Esophagus (tissue), 2 donors: ENCODE measurements around the gene AGXT. TPM values are rescaled to one million over a fixed set of nuclear protein-coding genes. Genes with fewer than 3 reads are reported as not detected.

Experiments used
- H3K27ac ChIP-seq, 2 donors: one replicate each; pipeline ENCODE4 v1.5.1; 2013; ENCODE audit warnings: low read depth in 2 of 2, mild to moderate bottlenecking in 2 of 2, inconsistent platforms in 1 of 2, low read length in 1 of 2, moderate library complexity in 1 of 2
- H3K27me3 ChIP-seq, 2 donors: one replicate each; pipeline ENCODE4 v1.6.1; 2013; ENCODE audit warnings: low read length in 2 of 2, control low read depth in 1 of 2, mild to moderate bottlenecking in 1 of 2; ENCODE audit not compliant: insufficient read depth in 2 of 2, control insufficient read depth in 1 of 2
- H3K36me3 ChIP-seq, 2 donors: one replicate each; pipeline ENCODE4 v1.6.1; 2013; ENCODE audit warnings: low read length in 1 of 2; ENCODE audit not compliant: control insufficient read depth in 2 of 2, insufficient read depth in 2 of 2
- H3K4me1 ChIP-seq, 2 donors: one replicate each; pipeline ENCODE4 v1.6.1; 2013; ENCODE audit warnings: low read length in 1 of 2; ENCODE audit not compliant: control insufficient read depth in 2 of 2, insufficient read depth in 2 of 2
- H3K4me3 ChIP-seq, 2 donors: one replicate each; pipeline ENCODE4 v1.5.1; 2013; ENCODE audit warnings: low read length in 2 of 2, mild to moderate bottlenecking in 2 of 2, low read depth in 1 of 2, moderate library complexity in 1 of 2
- H3K9me3 ChIP-seq, 2 donors: one replicate each; pipeline ENCODE4 v1.6.1; 2013; ENCODE audit warnings: mild to moderate bottlenecking in 2 of 2, low read depth in 1 of 2, low read length in 1 of 2, moderate library complexity in 1 of 2; ENCODE audit not compliant: control insufficient read depth in 2 of 2, insufficient read depth in 1 of 2
- WGBS, 2 donors: extraction: QIAGEN DNeasy Blood & Tissue Kit; methylation state at CpG; one replicate each; pipeline ENCODE4 v1.1.7; 2013; 5-methylcytosine and 5-hydroxymethylcytosine counted together
- polyA plus RNA-seq, 2 donors: library from polyadenylated mRNA; stranded (reverse); fragments of 200-250 nt; gene quantifications; one replicate each; pipeline ENCODE4 v1.2.3, GENCODE V29; 2013
- donor health status: healthy with polysubstance abuse.
- donor health status: Bipolar disorder and iron deficiency.

Gene AGXT
- polyA plus RNA-seq, 2 donors, result not detected

GRCh38 chr2:240896871-240897692 is 28.5 kb downstream of the AGXT start:
- WGBS, 2 donors, result 45 to 60% methylated on average over 23 of the region's 23 CpGs
- H3K27ac ChIP-seq, result peak overlapping the region; percentile 95 to 99
- H3K36me3 ChIP-seq, result peaks cover 0 to 11% of the 10 kb centered on the region in 2 donors
- no peaks in the 10 kb centered on the region for H3K9me3 ChIP-seq
- peaks cover 8 to 36% of the 10 kb centered on the region in 2 donors for H3K4me1 ChIP-seq
- peak overlapping the region; percentile 23 to 82 for H3K4me3 ChIP-seq
- H3K27me3 ChIP-seq, result no peaks in the 10 kb centered on the region

DNA sequence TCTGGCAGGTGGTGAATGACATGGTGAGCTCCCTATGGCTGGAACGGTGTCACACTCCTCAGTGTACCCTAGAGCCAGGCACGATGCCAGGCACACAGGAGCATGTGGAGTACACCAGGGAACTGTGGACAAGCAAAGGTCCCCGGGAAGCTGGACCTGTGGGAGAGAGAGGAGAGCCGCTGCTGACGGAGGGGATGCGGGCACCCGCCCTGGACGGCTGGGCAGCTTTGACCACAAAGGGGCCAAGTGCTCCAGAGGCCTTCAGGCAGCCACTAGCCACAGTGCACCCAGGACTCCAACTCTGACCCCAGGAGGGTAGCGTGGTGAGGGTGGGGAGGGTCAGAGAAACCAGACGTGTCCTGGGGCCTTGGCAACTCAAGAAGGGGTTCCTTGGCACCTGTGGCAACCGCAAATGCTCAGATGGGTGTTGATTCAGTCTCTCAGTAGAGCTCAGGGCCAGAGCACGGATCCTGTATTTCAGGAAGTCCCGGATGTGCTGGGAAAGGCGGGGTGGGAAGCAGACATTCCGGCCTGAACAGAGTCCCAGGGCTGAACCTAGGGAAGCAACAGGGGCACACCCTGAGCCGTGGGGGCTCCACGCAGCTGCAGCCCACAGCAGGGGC is 29.6 kb downstream of the AGXT start:
- 41 to 54% methylated on average over 17 of the region's 17 CpGs for WGBS, 2 donors
- H3K36me3 ChIP-seq, result peaks cover 0 to 11% of the 10 kb centered on the region in 2 donors
- peak overlapping the region; percentile 19 to 29 for H3K4me3 ChIP-seq

GRCh38 chr2:240898731-240899467 is 30.3 kb downstream of the AGXT start:
- Histone ChIP-seq H3K9me3 (no peaks in the 10 kb centered on the region), H3K4me1 (peaks cover 8 to 36% of the 10 kb centered on the region in 2 donors), H3K36me3 (peaks cover 0 to 11% of the 10 kb centered on the region in 2 donors), H3K27me3 (no peaks in the 10 kb centered on the region), H3K27ac (peak overlapping the region; percentile 95 to 99), H3K4me3 (peak overlapping the region; percentile 19 to 29)
- WGBS, 2 donors, result 56 to 69% methylated on average over 23 of the region's 23 CpGs

More for the DNA sequence above, 29.6 kb downstream of the AGXT start:
- Histone ChIP-seq H3K9me3 (no peaks in the 10 kb centered on the region), H3K27me3 (no peaks in the 10 kb centered on the region), H3K4me1 (peaks cover 8 to 36% of the 10 kb centered on the region in 2 donors), H3K27ac (peak overlapping the region; percentile 95 to 99)

GRCh38 chr2:240899468-240899865 is 30.8 kb downstream of the AGXT start:
- WGBS, 2 donors, result 90% methylated on average over 19 of the region's 19 CpGs
- Histone ChIP-seq H3K27ac (peak overlapping the region in 1 of 2 donors; percentile 99), H3K36me3 (peaks cover 0 to 11% of the 10 kb centered on the region in 2 donors), H3K4me1 (peaks cover 8 to 36% of the 10 kb centered on the region in 2 donors), H3K4me3 (no peak overlapping the region), H3K27me3 (no peaks in the 10 kb centered on the region), H3K9me3 (no peaks in the 10 kb centered on the region)

- no peak overlapping the region for H3K27ac ChIP-seq
- H3K27me3 ChIP-seq, result no peaks in the 10 kb centered on the region
- peaks cover 10 to 33% of the 10 kb centered on the region in 2 donors for H3K4me1 ChIP-seq
- 88 to 89% methylated on average over 27 of the region's 27 CpGs for WGBS, 2 donors
- H3K36me3 ChIP-seq, result peaks cover 0 to 4% of the 10 kb centered on the region in 2 donors
- no peaks in the 10 kb centered on the region for H3K9me3 ChIP-seq
- H3K4me3 ChIP-seq, result no peak overlapping the region
Observed at GRCh38 chr2:240900141-240900860, 31.7 kb downstream of the AGXT start.

DNA sequence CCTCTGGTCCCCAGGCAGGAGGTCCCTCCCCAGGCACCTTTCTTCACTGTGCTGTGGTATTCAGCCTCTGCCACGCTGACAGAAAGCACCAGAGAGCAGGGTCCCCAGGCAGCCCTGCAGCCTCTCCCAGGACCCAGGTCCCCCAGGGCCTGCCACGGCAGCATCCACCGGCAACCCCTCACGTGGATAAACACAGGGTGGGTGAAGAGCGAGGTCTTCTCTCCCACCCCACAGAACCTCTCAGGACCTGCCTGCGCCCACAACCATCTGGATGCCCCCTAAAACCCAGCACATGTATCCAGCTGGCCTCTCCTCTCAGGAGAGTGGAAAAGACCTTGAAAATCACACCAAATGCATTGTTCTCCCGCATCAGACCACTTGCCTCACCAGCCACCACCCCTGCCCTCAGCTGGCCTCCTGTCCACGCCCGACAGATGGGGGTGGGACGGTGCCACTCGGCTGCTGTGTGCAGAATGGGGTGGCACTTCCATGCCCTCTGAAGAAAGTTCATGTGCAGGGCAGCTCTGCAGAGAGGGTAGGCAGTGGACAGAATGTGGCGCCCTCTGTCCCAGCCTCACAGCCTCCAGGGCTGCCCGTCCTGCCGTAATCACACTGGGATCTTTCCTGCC is 33.5 kb downstream of the AGXT start:
- Histone ChIP-seq H3K4me3 (no peak overlapping the region), H3K27me3 (no peaks in the 10 kb centered on the region), H3K4me1 (peaks cover 11 to 34% of the 10 kb centered on the region in 2 donors), H3K27ac (no peak overlapping the region), H3K9me3 (no peaks in the 10 kb centered on the region), H3K36me3 (no peaks in the 10 kb centered on the region)
- WGBS, 2 donors, result 83 to 88% methylated on average over 13 to 14 of the region's 14 CpGs

DNA sequence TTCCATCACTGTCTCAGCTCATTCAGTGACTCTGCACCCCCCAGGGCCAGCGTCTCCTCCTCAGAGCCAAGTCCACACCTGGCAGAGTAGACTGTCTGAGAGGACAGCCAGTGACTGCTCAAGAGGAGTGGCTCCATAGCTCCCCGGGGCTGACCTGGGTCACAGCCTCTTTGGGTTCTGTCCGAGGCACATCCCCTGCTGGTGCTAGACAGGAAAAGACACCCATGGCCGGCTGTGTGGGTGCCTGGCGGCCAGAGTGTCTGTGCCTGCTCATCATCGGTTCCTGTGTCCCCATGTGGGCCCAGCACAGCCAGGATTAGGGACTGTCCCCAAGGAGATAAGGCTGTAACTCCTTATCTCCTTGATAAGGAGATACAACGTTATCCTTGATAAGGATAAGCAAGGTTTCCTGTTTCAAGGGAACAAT is 34.0 kb downstream of the AGXT start:
- H3K36me3 ChIP-seq, result no peaks in the 10 kb centered on the region
- H3K4me3 ChIP-seq, result no peak overlapping the region
- H3K27ac ChIP-seq, result no peak overlapping the region
- no peaks in the 10 kb centered on the region for H3K27me3 ChIP-seq
- no peaks in the 10 kb centered on the region for H3K9me3 ChIP-seq
- WGBS, 2 donors, result 55 to 62% methylated on average over 7 of the region's 7 CpGs
- peaks cover 11 to 34% of the 10 kb centered on the region in 2 donors for H3K4me1 ChIP-seq

DNA sequence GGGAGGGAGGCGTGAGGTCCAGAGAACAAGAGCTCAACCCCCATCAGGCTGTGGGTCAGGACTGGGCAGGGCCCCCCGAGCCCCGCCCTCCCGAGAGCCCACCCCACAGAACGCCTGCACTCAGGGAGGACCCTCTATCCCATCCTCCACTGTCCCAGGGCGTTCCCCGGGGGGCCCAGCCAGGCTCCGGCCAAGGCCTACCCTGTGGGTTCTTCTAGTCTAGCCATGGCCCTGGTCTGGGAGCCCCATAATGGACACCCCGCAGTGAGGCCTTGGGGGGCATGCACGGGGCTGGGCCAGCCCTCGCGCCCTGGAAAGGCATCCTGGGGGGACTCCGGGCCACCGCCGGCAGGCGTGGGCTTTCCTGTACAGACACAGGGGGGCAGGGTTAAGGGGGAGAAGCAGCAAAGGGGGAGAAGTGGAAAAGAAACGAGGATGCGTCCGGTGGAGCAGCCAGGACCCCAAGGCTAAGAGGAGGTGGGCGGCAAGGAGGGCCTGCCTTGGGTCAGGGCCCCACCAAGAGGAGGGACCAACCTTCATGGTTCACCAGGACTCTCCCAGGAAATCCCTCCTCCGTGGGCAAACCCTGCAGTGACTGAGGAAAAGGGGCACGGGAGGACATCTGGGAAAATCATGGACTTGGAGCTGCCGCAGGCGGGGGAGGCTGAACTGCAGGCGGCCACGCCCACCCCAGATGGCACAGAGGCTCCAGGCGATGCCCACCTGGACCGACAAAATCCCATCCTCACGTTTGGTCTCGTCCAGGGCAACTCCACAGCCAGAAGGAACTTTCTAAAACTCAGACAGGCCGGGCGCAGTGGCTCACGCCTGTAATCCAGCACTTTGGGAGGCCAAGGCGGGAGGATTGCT is 34.8 kb downstream of the AGXT start:
- H3K36me3 ChIP-seq, result no peaks in the 10 kb centered on the region
- no peaks in the 10 kb centered on the region for H3K27me3 ChIP-seq
- no peaks in the 10 kb centered on the region for H3K9me3 ChIP-seq
- 85 to 87% methylated on average over 33 to 34 of the region's 34 CpGs for WGBS, 2 donors
- peaks cover 11 to 27% of the 10 kb centered on the region in 2 donors for H3K4me1 ChIP-seq
- H3K27ac ChIP-seq, result no peak overlapping the region
- H3K4me3 ChIP-seq, result no peak overlapping the region
